Right lobe of liver (tissue), 4 donors: ENCODE data around the gene TTL.

Experiments used
- CTCF ChIP-seq, 4 donors: fragments of 200-600 bp in 3 of 4; fragments of 450-650 bp in 1 of 4; IDR thresholded peaks; one replicate each; pipeline versions ENCODE4 v1.5.1 to v1.8.0; 2016 to 2022; ENCODE audit warnings: antibody characterized with exemption in 4 of 4, mild to moderate bottlenecking in 2 of 4
- POLR2A ChIP-seq: fragments of 450-650 bp; IDR thresholded peaks from one replicate; pipeline ENCODE4 v1.6.1; 2017; ENCODE audit warnings: antibody characterized with exemption, mild to moderate bottlenecking
- donor health status: DM: no; HTN: no; CAD: no.
- donor health status: DM: no; HTN: no; CAD: no.
- donor health status: DM: no; HTN: yes; CAD: no.

- TF ChIP-seq CTCF (IDR thresholded peaks at IDR 0.05) (no peak), POLR2A (no peak)
These were observed 65.4 kb downstream of the TTL start for GRCh38 chr2:112547333-112547732.
